ENCODE results near the gene RPTOR.

DNA sequence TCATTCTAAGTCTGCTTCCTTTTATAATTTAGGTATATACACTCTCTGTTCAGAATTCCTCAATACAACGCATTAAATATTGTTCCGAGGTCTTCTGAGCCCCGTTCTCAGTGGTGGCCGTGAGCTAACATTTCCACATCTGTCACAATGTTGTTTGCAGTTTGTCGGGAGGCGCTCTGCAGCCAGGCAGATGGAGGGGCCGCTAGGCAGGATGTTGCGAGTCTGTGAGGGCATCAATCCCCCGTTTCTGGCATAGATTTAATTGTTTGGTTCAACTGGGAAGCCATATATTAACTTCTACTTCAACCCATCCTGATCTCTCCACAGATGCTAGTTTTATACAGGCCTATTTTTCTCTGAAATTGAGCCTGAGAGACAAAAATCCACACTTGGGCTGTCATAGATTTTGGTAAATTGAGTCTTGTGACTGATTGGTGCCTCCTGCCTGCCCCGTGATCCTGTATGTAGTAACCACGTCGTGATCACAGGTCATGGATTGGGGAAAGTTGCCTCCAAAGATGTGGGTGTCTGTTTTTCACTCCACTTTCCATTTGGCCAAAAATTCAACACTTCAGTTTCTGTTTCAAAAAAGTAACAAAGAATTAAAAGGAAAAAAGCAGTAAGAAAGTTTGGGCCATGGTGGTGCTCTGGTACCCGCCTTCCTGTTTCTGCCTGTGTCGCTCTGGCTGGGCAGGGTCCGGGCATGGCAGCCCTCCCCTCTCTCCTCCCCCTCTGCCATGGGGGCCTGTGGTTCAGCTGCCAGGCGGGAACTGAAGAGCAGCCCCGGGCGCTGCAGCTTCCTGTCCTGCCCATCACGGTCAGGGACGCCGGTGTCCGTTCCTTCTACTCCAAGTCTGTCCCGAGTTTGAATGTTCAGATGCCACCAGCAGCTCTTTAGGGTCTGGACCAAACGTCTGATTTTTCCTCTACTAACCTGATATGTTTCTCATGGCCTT lies 41.5 kb downstream of the RPTOR start:
- TF ChIP-seq CTCF (IDR thresholded peaks at IDR 0.05; ENCODE audit: low read depth, low read length) = no peak
- TF ChIP-seq EZH2phosphoT487 (IDR thresholded peaks at IDR 0.05; ENCODE audit: low read depth) = no peak
